Stimulated activated CD4-positive, alpha-beta T cell treated with anti-CD3 and anti-CD28 coated beads, Interleukin-12 subunit alpha, Interleukin-12 subunit beta, amount 100 ng/mL, for 4 hours (primary cell): Measurements from ENCODE around the gene RHCG.

ENCODE experiments used
- DNase-seq: peaks from one replicate; pipeline ENCODE4 v3.0.0-alpha.2; 2020

RHCG gene

GRCh38 chr15:89502867-89503595, 6.6 kb upstream of the RHCG start:
- DNase-seq, result no peak

GRCh38 chr15:89501646-89502045, 5.3 kb upstream of the RHCG start:
- no peak for DNase-seq

GRCh38 chr15:89500397-89501270, 4.3 kb upstream of the RHCG start:
- DNase-seq, result no peak

- DNase-seq, result no peak
These were observed 2.8 kb upstream of the RHCG start for GRCh38 chr15:89499156-89499555.

GRCh38 chr15:89498574-89498906, 2.2 kb upstream of the RHCG start:
- DNase-seq, result no peak

GRCh38 chr15:89497231-89497630, 848 bp upstream of the RHCG start:
- DNase-seq, result no peak

GRCh38 chr15:89495638-89496145, 691 bp downstream of the RHCG start:
- no peak for DNase-seq

GRCh38 chr15:89494941-89495637, 1.3 kb downstream of the RHCG start:
- DNase-seq, result no peak

GRCh38 chr15:89494031-89494430, 2.4 kb downstream of the RHCG start:
- DNase-seq, result no peak

- no peak for DNase-seq
These were observed 3.3 kb downstream of the RHCG start for GRCh38 chr15:89492934-89493631.

- DNase-seq, result no peak
These were observed 4.2 kb downstream of the RHCG start for GRCh38 chr15:89492111-89492641.

GRCh38 chr15:89490814-89491315, 5.5 kb downstream of the RHCG start:
- no peak for DNase-seq

- DNase-seq, result no peak
These were observed 6.1 kb downstream of the RHCG start for GRCh38 chr15:89490081-89490813.

- DNase-seq, result no peak
These were observed 7.0 kb downstream of the RHCG start for GRCh38 chr15:89489376-89489775.

GRCh38 chr15:89487791-89488190, 8.6 kb downstream of the RHCG start:
- DNase-seq, result no peak

- peak; percentile 38 for DNase-seq
These were observed 9.7 kb downstream of the RHCG start for GRCh38 chr15:89486726-89487050.

- DNase-seq, result no peak
These were observed 13.3 kb downstream of the RHCG start for GRCh38 chr15:89483079-89483478.

- no peak for DNase-seq
These were observed 14.2 kb downstream of the RHCG start for GRCh38 chr15:89482139-89482538.

GRCh38 chr15:89480505-89480904, 15.9 kb downstream of the RHCG start:
- DNase-seq, result no peak

- DNase-seq, result no peak
These were observed 17.2 kb downstream of the RHCG start for GRCh38 chr15:89479173-89479572.

GRCh38 chr15:89477411-89478242, 18.8 kb downstream of the RHCG start:
- no peak for DNase-seq
